B cell (primary cell): ENCODE data around the gene S100A9. TPM values are rescaled to one million over a fixed set of nuclear protein-coding genes. Genes with fewer than 3 reads are reported as not detected.

Experiments used
- ATAC-seq: fragments of 200-7000 bp; cut with Tn5 transposase; one replicate; pipeline ENCODE4 v1.10.0; 2021; ENCODE audit warnings: low read depth, mild to moderate bottlenecking, moderate number of reproducible peaks, moderate library complexity
- CTCF ChIA-PET: fragments of 350-600 bp; sonication (Branson Sonifier 250); formaldehyde crosslinking; loops from one replicate; lab custom pipeline; 2021; ENCODE audit warnings: antibody characterized with exemption, inconsistent platforms; lab: Charles Lee
- POLR2A ChIA-PET: fragments of 350-600 bp; sonication (Branson Sonifier 250); formaldehyde crosslinking; loops from one replicate; lab custom pipeline; 2021; ENCODE audit warnings: antibody characterized with exemption; lab: Charles Lee
- DNase-seq: peaks from one replicate; pipeline ENCODE4 v3.0.0; 2013
- H2AFZ ChIP-seq: 2 replicates; pipeline ENCODE4 v1.6.1; 2012; ENCODE audit warnings: mild to moderate bottlenecking, low read depth, low read length; ENCODE audit not compliant: insufficient read depth, poor library complexity, severe bottlenecking
- H3K27ac ChIP-seq, 2 donors: 1 replicate in 1 of 2; 2 replicates in 1 of 2; pipeline ENCODE4 v1.5.1; 2012 to 2013; ENCODE audit warnings: low read length in 2 of 2, mild to moderate bottlenecking in 2 of 2, moderate library complexity in 1 of 2
- H3K27me3 ChIP-seq, 4 experiments: fragments of 200-600 bp in 1 of 4; sonication (generic) in 1 of 4; replicated peaks in 1 of 4; 1 replicate in 2 of 4; 2 replicates in 2 of 4; pipeline versions ENCODE4 v1.6.1 to v1.7.0; 2013 to 2016; ENCODE audit warnings: low read length in 3 of 4, mild to moderate bottlenecking in 2 of 4, mixed read lengths in 1 of 4, moderate library complexity in 1 of 4; ENCODE audit not compliant: insufficient read depth in 4 of 4, control insufficient read depth in 3 of 4; ENCODE audit errors: control extremely low read depth in 1 of 4
- H3K36me3 ChIP-seq, 2 experiments: replicated peaks in 1 of 2; 1 replicate in 1 of 2; 2 replicates in 1 of 2; pipeline versions ENCODE4 v1.6.1 to v1.7.1; 2013; ENCODE audit warnings: low read length in 1 of 2; ENCODE audit not compliant: insufficient read depth in 2 of 2, control insufficient read depth in 1 of 2; ENCODE audit errors: control extremely low read depth in 1 of 2, extremely low read depth in 1 of 2
- H3K4me1 ChIP-seq, 2 donors: fragments of 200-600 bp in 1 of 2; sonication (generic) in 1 of 2; 1 replicate in 1 of 2; 2 replicates in 1 of 2; pipeline versions ENCODE4 v1.5.1 to v1.6.1; 2013 to 2017; ENCODE audit warnings: low read length in 2 of 2; ENCODE audit not compliant: control insufficient read depth in 2 of 2, insufficient read depth in 2 of 2
- H3K4me2 ChIP-seq: replicated peaks from 2 replicates; pipeline ENCODE3; 2012; ENCODE audit warnings: mild to moderate bottlenecking, low read depth, low read length; ENCODE audit not compliant: poor library complexity, severe bottlenecking
- H3K4me3 ChIP-seq, 5 experiments: fragments of 200-600 bp in 1 of 5; sonication (generic) in 1 of 5; 1 replicate in 3 of 5; 2 replicates in 2 of 5; pipeline versions ENCODE4 v1.5.1 to v1.7.0; 2011 to 2016; ENCODE audit warnings: low read length in 4 of 5, mild to moderate bottlenecking in 4 of 5, low read depth in 2 of 5, control low read depth in 1 of 5, moderate library complexity in 1 of 5; ENCODE audit not compliant: insufficient read depth in 1 of 5; ENCODE audit errors: control extremely low read depth in 1 of 5, extremely low read depth in 1 of 5
- H3K79me2 ChIP-seq: fragments of 200-600 bp; sonication (generic); one replicate; pipeline ENCODE4 v1.6.0; 2016; ENCODE audit warnings: low read length; ENCODE audit not compliant: control insufficient read depth, insufficient read depth
- H3K9ac ChIP-seq: fragments of 200-600 bp; sonication (generic); 2 replicates; pipeline ENCODE4 v1.6.1; 2017; ENCODE audit warnings: mild to moderate bottlenecking, low read length, moderate library complexity
- H3K9me3 ChIP-seq, 3 donors: one replicate each; pipeline versions ENCODE4 v1.6.1 to v1.7.1; 2013; ENCODE audit warnings: low read length in 2 of 3; ENCODE audit not compliant: control insufficient read depth in 2 of 3, insufficient read depth in 1 of 3; ENCODE audit errors: control extremely low read depth in 1 of 3
- H4K20me1 ChIP-seq: 2 replicates; pipeline ENCODE4 v1.6.0; 2012; ENCODE audit warnings: mild to moderate bottlenecking, low read length; ENCODE audit not compliant: insufficient read depth, control insufficient read depth, poor library complexity, severe bottlenecking
- H3K27ac Mint-ChIP-seq: one replicate; pipeline ENCODE4 v1.8.0; 2021; ENCODE audit warnings: mixed read lengths
- H3K27me3 Mint-ChIP-seq: one replicate; pipeline ENCODE4 v1.8.0; 2021; ENCODE audit warnings: mixed read lengths
- H3K4me1 Mint-ChIP-seq: one replicate; pipeline ENCODE4 v1.8.0; 2021; ENCODE audit warnings: mixed read lengths
- H3K4me3 Mint-ChIP-seq: one replicate; pipeline ENCODE4 v1.8.0; 2021; ENCODE audit warnings: mixed read lengths
- H3K9me3 Mint-ChIP-seq: one replicate; pipeline ENCODE4 v1.8.0; 2022; ENCODE audit warnings: mixed read lengths; ENCODE audit not compliant: insufficient read depth
- CTCF ChIP-seq: fragments of 200-600 bp; IDR thresholded peaks from one replicate; pipeline ENCODE4 v1.8.0; 2022; ENCODE audit warnings: antibody characterized with exemption, mild to moderate bottlenecking
- EZH2 ChIP-seq: IDR thresholded peaks from 2 replicates; pipeline ENCODE4 v1.6.1; 2012; ENCODE audit warnings: borderline replicate concordance, low read depth, mild to moderate bottlenecking, moderate library complexity, low read length; ENCODE audit not compliant: insufficient read depth, poor library complexity, severe bottlenecking
- whole genome bisulfite sequencing: methylation state at CpG from one replicate; pipeline ENCODE4 v1.1.5; 2013; ENCODE audit warnings: missing lambda C conversion rate; ENCODE audit not compliant: insufficient coverage; 5-methylcytosine and 5-hydroxymethylcytosine counted together
- intact Hi-C: fragments of 100-400 bp; cut with micrococcal nuclease; formaldehyde crosslinking; loops from one replicate; pipeline ENCODE4 v1.10.0; 2022
- polyA plus RNA-seq: library from polyadenylated mRNA; depleted of rRNA; stranded (reverse); fragments of >200 nt; gene quantifications from 2 replicates; pipeline ENCODE4 v1.2.3, GENCODE V29; 2012
- total RNA-seq, 2 donors: library from RNA; stranded (reverse); fragments of 120-200 nt in 1 of 2; gene quantifications; 1 replicate in 1 of 2; 2 replicates in 1 of 2; pipeline versions ENCODE4 v1.2.3 to v1.2.4, GENCODE V29; 2013 to 2022

S100A9 gene
- total and polyA plus RNA-seq, 2 donors (not counting 1 experiment from before 2014, with no cell fraction given), result 4.2 to 66.6 TPM

- Mint-ChIP-seq H3K27me3 (peaks cover 46% of the 10 kb centered on the region), H3K4me3 (no peak overlapping the region), H3K9me3 (no peaks in the 10 kb centered on the region), H3K27ac (no peak overlapping the region), H3K4me1 (peaks cover 20% of the 10 kb centered on the region)
- H3K79me2 ChIP-seq, result no peaks in the 10 kb centered on the region
- H4K20me1 ChIP-seq, result no peaks in the 10 kb centered on the region
- DNase-seq (no peak), ATAC-seq (no peak)
- TF ChIP-seq EZH2, result no peak
- no peak for TF ChIP-seq CTCF
- no peak overlapping the region for H3K9ac ChIP-seq
- ChIA-PET CTCF (interaction anchor here (4.9 kb wide), 1 partner anchor 138 kb away, joined by 22 read pairs; no protein-coding TSS in a partner anchor), POLR2A (no interaction called here)
- H3K4me3 ChIP-seq, result peak overlapping the region in 1 of 5 experiments; percentile 73
- H3K36me3 ChIP-seq, result no peaks in the 10 kb centered on the region
- 29% methylated on average over 7 of the region's 10 CpGs for WGBS
- peak overlapping the region; percentile 21 for H2AFZ ChIP-seq
- no peak overlapping the region for H3K27ac ChIP-seq
- peaks cover 10 to 12% of the 10 kb centered on the region in 2 donors for H3K4me1 ChIP-seq
- intact Hi-C loops, result no loop called here
- H3K27me3 ChIP-seq, result peaks cover 0 to 7% (median 2%) of the 10 kb centered on the region in 4 experiments
- peak overlapping the region; percentile 40 for H3K4me2 ChIP-seq
- no peaks in the 10 kb centered on the region for H3K9me3 ChIP-seq
Observed at GRCh38 chr1:153357076-153357852, 390 bp upstream of the S100A9 start.

GRCh38 chr1:153358691-153358975, 979 bp downstream of the S100A9 start:
- H3K27me3 ChIP-seq, result peaks cover 0 to 11% (median 0%) of the 10 kb centered on the region in 4 experiments
- no peak for DNase-seq
- H3K4me2 ChIP-seq, result no peak overlapping the region
- peak overlapping the region in 1 of 5 experiments; percentile 73 for H3K4me3 ChIP-seq
- intact Hi-C loops, result no loop called here
- TF ChIP-seq CTCF (no peak), EZH2 (no peak)
- H2AFZ ChIP-seq, result no peak overlapping the region
- H3K4me1 ChIP-seq, result peaks cover 10 to 12% of the 10 kb centered on the region in 2 donors
- Mint-ChIP-seq H3K27ac (no peak overlapping the region), H3K4me1 (peaks cover 20% of the 10 kb centered on the region), H3K9me3 (no peaks in the 10 kb centered on the region), H3K27me3 (peaks cover 48% of the 10 kb centered on the region), H3K4me3 (no peak overlapping the region)
- no peaks in the 10 kb centered on the region for H3K36me3 ChIP-seq
- 71% methylated on average over 3 of the region's 3 CpGs for WGBS
- no peaks in the 10 kb centered on the region for H4K20me1 ChIP-seq
- ChIA-PET CTCF (interaction anchor here (4.9 kb wide), 1 partner anchor 136 kb away, joined by 22 read pairs; no protein-coding TSS in a partner anchor), POLR2A (no interaction called here)
- H3K9me3 ChIP-seq, result no peaks in the 10 kb centered on the region
- ATAC-seq, result no peak
- no peaks in the 10 kb centered on the region for H3K79me2 ChIP-seq
- no peak overlapping the region for H3K27ac ChIP-seq
- no peak overlapping the region for H3K9ac ChIP-seq
